HL-60/S4 (cell line): Measurements from ENCODE around the gene WASHC4.

Source experiments
- in situ Hi-C: fragments of 300-500 bp; cut with MboI; formaldehyde crosslinking; loops from 2 replicates; pipeline ENCODE4 v1.14.3; 2022; ENCODE audit warnings: low sequenced_read_pairs

WASHC4 gene, protein sequence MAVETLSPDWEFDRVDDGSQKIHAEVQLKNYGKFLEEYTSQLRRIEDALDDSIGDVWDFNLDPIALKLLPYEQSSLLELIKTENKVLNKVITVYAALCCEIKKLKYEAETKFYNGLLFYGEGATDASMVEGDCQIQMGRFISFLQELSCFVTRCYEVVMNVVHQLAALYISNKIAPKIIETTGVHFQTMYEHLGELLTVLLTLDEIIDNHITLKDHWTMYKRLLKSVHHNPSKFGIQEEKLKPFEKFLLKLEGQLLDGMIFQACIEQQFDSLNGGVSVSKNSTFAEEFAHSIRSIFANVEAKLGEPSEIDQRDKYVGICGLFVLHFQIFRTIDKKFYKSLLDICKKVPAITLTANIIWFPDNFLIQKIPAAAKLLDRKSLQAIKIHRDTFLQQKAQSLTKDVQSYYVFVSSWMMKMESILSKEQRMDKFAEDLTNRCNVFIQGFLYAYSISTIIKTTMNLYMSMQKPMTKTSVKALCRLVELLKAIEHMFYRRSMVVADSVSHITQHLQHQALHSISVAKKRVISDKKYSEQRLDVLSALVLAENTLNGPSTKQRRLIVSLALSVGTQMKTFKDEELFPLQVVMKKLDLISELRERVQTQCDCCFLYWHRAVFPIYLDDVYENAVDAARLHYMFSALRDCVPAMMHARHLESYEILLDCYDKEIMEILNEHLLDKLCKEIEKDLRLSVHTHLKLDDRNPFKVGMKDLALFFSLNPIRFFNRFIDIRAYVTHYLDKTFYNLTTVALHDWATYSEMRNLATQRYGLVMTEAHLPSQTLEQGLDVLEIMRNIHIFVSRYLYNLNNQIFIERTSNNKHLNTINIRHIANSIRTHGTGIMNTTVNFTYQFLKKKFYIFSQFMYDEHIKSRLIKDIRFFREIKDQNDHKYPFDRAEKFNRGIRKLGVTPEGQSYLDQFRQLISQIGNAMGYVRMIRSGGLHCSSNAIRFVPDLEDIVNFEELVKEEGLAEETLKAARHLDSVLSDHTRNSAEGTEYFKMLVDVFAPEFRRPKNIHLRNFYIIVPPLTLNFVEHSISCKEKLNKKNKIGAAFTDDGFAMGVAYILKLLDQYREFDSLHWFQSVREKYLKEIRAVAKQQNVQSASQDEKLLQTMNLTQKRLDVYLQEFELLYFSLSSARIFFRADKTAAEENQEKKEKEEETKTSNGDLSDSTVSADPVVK

DNA sequence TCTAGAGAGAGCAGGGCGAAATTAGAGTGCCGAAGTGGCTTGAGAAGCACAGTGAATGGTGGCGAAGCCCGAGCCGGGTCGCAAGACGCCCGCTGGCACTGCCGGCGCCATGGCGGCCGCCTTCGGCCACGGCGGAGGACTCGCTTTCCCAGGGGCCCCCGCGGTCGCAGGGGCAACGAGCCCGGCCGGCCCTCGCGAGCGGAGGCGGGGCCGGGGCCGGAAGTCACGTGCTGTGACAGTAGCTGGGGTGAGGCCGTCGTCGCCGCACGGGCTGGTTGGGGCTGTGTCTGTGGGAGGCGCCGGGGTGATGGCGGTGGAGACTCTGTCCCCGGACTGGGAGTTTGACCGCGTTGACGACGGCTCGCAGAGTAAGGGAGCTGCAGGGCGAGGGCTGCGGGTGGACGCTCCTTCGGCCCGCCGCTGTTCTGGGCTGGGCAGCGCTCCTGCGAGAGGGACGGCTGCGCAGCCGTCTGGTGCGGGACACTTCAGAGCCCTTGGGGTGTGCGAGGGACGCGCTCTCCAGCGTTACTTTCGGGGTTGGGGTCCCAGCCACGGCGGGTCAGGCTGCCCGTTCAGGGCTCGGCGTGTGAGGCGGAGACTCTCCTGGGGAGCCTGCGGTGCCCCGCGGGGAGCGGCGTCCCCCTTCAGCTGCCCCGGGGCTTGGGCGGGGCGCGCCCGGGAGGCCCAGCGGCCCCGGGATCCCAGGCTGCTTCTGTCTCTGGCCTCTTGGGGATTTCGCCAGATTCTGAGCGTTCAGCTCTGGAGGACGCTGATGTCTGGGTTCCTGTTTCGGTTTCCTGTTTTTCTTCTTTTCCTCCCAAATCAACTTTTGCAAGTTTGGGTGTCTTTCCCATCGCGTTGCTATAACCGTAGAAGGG lies at the start of gene WASHC4:
WASHC4 (plus strand) TSS at position 238 of the 878 bp plus-strand sequence; CDS start at position 308, 70 bp downstream.
- in situ Hi-C loops: no loop called here

DNA sequence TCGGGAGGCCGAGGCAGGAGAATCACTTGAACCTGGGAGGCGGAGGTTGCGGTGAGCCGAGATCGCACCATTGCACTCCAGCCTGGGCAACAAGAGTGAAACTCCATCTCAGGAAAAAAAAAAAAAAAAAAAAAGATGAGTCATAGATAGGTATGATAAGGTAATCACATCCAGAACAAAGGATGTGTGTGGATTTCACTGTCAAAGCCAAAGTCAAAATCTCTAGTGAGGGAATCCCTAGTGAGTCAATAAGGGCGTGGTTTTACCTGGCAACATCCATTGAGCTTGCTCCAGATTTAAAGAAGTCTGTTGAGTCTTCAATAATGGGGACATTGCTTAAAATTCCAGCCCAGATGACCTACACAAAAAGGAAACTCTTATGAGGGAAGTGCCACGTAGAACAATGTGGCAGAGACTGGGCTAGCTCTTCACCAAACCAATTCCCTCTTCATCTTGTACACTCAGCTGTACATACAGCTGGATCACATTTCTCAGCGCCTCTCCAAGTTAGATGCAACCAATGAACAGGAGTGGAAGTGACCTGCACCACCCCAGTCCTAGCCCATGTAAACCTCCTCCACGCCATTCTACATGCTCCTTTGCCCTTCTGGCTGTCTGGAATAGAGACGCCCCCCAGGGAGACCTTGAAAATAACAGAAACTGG lies 46.7 kb upstream of the WASHC4 start:
- in situ Hi-C loops: loop anchor here (25.0 kb wide), 1 partner anchor 874 kb away; no protein-coding TSS in a partner anchor

DNA sequence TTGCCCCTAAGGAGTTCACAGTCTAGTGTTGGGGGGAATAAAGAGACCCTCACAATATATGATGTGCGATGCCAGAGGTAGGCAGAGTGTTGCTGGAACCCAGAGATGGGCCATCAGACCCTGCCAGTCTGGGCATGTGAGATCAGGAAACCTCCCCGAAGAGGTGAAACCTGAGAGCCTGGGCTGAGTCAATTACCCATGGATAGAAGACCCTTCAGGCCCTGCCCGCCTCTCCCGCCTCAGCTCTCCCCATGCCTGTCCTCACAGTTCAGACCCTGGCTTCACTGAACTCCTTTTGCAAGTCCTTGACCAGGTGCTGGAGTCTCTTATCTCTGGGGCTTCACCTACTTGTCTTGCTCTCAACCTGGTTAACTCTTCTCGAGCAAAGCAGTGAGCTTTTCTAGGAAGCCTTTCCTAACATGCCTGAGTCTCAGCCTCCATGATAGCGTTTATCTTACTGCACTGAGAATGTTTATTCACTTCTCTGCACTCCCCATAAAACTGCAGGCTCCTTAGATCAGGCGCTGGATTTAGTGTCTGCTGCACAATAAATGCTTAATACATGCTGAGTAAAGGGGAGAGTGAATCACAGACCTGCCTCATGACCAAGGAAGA lies 42.9 kb upstream of the WASHC4 start:
- in situ Hi-C loops: loop anchor here (25.0 kb wide), 1 partner anchor 877 kb away; no protein-coding TSS in a partner anchor

DNA sequence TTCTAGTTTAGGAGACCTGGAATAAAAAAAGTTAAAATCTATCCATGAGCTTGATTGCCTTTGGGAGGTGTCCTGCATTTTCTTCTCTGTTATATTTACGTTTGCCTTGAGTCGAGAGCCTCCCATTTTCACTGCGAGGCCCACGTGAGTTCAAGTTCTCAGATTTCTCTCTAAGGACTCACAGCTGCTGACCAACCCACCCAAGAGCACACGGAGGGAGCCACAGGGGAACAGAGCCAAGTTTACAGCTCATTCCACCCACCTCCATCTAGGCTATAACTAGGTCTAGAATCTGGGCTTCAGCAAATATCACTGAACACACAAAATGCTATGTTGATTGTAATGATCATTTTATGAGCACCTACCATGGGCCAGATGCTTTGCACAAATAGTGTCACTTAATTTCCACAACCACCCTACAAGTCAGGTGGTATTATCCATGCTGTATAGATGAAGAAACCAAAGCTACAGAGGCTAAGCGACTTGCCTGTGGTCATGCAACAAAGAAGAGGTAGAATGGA lies 40.0 kb upstream of the WASHC4 start:
- in situ Hi-C loops: loop anchor here (25.0 kb wide), 1 partner anchor 880 kb away; no protein-coding TSS in a partner anchor

DNA sequence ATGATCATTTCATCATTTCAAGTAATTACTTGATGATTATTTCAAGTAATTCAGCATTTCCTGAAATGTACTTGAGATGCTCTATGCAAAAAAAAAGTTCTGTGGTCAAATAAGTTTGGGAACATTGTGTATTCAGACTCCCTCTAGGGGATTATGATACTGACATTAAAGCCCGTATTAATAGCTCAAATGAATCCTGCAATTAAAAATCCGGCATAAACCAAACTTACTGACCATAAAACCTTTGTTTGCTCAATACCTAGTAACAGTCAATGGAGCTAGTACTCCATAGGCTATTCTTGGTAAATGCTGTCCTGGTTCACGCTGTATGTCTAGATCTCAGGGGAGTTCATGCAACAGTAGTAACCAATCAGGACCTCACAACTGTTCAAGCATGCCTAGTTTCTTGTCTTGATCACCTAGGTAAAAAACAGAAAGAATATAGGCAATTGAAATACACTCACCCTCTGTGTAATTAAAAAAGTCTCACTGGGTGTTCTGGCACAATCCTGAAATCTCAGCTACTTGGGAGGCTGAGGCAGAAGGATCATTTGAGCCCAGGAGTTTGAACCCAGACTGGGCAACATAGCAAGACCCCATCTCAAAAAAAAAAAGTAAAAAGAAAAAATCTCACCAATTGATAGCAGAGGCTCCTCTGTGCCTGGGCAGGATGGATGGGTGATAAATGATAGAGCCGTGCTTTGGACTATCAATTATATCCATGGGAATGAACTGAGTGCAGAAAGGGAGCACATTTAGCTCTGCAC lies 37.4 kb upstream of the WASHC4 start:
- in situ Hi-C loops: loop anchor here (25.0 kb wide), 1 partner anchor 883 kb away; no protein-coding TSS in a partner anchor

DNA sequence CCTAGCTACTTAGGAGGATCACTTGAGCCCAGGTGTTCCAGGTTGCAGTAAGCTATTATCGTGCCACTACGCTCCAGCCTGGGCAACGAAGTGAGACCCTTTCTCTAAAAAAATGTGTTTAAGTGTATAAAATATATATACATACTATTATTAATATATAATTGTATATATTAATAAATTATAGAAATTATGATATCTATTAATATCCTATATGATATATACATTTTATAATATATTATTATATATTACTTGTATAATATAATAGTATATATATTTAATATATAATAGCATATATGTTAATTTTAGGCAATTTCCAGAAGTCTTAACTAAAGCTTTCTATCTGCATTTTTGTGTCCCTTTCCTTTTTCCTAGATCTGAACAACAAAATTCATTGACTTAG lies 35.5 kb upstream of the WASHC4 start:
- in situ Hi-C loops: loop anchor here (25.0 kb wide), 1 partner anchor 885 kb away; no protein-coding TSS in a partner anchor

DNA sequence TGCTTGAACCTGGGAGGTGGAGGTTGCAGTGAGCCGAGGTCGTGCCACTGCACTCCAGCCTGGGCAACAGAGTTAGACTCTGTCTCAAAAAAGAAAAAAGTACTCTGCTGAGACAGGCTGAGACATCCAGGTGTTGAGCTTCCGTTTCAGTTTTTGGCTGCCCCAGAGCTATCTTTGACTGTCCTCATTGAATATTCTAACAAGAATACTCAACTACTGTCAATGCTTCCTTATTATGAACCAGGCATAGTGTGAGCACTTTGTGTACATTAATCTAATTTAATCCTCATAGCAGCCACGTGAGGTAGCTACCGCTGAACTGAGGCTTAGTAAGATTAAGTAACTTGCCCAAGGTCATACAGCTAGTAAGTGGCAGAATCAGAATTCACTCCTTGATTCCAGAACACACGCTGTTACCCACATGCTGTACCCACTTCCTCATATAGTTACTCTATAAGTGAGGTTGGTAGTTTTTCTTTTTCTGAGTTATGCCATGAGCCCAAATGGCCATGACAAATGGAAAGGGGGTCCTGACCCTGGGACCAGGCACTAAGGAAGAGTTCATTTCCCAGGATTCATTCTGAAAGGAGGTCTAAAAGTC lies 34.5 kb upstream of the WASHC4 start:
- in situ Hi-C loops: loop anchor here (25.0 kb wide), 1 partner anchor 886 kb away; no protein-coding TSS in a partner anchor

DNA sequence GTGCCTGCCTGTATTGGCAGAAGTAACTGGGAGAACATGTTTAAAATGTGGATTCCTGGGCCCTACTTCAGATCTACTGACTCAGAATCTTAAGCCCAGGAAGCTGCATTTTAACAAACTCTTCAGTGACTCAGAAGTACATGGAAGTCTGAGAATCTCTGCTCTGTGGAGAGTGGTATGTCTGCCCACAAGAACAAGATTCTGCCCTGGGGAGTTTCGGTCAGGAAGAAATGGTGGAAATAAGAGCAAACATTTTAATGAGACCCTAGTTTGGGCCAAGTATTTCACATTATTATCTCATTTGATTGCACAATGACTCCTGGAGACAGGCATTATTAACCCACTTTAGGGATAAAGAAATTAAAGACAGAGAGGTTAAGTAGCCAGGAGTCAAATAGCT lies 31.4 kb upstream of the WASHC4 start:
- in situ Hi-C loops: no loop called here

DNA sequence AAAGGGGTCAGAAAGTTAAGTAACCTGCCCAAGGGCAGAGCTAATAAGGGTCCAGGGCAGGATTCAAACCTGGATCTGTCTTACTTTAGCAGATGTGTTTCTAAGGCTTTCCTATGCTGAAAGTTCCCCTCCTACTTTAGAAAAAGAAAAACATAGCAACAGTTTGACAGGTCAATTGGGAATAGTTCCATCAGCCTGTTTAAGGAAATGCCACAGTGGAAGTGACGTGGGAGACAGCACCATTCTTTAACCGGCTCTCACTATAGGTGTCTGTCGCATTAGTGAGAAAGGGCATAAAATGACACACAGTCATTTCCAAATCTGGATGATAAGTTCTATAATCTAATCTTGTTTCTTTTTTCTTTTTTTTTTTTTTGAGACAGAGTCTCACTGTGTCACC lies 30.6 kb upstream of the WASHC4 start:
- in situ Hi-C loops: no loop called here

DNA sequence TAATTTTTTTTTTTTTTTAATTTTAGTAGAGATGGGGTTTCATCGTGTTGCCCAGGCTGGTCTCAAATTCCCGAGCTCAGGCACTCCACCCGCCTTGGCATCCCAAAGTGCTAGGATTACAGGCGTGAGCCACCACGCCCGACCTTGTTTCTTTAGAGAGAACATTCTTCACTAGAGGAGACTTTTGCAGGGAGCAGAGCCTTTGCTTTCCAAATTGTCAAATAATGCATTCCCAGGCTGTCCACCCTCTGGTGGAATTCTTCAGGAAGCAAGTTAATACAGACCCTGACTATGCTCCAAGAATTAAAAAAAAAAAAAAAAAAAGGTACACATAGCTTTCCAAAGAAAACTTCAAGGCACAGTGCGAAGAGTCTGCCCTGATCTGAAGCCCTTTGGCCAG lies 30.1 kb upstream of the WASHC4 start:
- in situ Hi-C loops: no loop called here

DNA sequence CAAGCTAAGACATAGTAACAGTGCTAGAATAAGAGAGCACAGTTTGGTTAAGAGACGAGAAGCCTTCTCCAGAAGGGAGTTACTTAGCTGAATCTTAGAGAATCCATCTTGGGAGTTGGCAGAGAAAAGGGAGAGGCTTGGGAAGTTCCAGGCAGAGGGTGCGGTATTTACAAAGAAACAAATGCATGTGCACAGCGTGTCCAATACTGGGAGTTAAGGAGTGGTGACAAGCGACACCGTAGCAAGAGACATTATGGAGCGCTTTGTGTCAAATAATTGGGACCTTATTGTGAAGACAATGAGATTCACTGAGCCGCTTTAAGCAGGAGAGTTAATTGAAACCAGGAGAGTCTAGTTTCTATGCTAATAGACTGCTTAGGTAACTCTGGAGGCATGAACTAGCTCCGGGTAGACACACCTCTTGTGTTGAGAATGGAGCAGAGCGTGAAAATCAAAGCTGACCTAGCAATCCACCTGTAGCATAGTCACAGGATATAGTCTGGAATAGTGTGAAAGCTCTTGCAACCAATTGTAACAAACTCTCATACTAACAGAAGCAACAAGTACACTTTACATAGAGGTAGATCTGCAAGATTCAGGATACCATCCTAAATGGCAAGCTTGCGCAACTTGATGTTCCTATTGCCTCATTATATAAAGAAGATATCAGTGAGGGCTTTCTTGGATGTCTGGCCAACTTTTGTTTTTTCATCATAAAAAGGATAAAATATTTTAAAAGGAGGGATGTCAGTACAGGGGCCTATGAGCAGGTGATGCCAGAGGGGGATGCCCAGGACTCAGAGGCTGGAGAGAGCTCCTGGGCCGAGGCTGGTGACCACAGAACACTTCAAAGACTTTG lies 28.6 kb upstream of the WASHC4 start:
- in situ Hi-C loops: no loop called here

DNA sequence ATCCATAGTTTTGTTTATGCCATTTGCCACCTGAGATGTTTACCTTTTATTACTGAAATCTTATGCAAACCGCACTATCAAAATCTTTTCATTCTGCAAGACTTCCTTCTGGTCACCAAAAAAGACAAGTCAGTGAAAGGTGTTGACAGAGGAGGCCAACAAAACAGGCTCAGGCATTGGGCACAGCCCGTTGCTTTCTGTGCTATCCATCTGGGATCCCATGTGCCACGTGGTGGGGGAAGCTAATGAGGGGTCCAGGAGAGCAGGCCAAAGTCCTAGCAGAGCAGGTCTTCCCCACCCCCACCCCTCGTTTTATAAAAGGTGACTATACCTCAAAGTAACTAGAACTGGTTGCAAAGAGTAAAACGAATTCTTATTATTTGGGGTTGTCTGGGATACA lies 24.5 kb upstream of the WASHC4 start:
- in situ Hi-C loops: no loop called here

DNA sequence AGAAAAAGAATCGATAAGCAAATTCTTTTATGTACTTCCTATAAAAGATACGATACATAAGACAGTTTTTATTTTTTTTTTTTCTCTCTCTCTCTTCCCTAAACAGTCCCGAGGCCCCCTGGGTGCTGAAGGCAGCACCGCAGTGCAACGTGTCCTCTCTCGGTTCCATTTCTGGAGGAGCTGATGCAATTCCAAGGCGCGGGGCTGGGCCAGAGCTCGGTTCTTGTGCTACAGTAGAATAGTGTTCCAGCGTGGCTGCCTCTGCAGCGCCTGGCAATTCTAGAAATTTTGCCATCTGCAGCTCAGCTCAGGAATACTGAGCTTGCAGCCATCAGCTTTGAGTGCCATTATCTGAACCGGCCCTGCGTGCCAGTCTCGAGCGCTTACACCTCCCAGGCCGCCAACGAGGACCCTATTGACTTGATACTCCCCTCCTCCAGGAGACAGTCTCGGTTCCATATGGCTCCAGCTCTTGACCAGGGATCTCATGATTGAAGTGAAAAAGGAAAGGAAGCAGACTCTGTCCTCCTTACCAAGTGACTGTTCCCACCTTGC lies 23.9 kb upstream of the WASHC4 start:
- in situ Hi-C loops: no loop called here

DNA sequence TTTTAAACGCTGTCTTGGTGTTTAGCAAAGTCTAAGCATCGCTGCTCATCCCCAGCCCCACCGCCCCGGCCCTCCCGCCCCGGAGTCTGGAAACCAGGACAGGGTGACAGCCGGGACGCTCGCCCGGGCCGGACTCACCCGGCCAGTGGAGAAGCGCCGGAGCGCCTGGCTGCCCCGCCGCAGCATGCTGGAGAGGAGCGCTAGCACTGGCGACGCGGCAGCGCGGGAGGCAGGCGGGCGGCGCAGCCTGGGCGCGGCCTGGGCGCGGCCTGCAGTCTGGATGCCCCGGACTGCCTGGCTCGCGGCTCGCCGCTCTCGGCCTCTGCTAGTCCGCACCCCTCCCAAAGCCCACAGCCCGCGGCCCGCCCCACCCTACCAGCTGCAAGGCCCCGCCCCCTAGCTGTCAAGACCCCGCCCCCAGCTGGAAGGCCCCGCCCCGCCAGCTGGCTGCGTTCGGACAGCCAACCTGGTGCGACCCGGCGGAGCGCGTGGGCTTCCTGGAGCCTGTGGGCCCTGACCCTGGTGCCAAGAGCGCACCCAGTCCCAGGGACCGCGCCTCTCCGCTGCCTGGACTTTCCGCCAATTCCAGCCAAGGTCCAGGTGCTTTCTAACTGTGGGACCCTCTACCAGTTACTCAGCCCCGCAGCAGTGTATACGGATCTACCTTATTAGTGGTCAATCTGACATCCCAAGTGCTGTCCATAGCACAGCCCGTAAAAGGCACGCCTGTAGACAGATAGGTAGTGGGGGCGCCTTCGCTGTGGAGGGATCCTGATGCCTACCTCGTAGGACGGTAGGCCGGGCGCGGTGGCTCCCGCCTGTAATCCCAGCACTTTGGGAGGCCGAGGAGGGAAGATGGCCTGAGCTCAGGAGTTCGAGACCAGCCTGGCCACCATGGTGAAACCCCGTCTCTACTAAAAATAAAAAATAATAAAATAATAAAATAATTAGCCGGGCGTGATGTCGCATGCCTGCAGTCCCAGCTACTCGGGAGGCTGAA lies 23.0 kb upstream of the WASHC4 start, which contains the start of gene ALDH1L2:
ALDH1L2 (minus strand) TSS at position 208 of the 1,000 bp plus-strand sequence; CDS start at position 186, 22 bp downstream.
- in situ Hi-C loops: no loop called here

DNA sequence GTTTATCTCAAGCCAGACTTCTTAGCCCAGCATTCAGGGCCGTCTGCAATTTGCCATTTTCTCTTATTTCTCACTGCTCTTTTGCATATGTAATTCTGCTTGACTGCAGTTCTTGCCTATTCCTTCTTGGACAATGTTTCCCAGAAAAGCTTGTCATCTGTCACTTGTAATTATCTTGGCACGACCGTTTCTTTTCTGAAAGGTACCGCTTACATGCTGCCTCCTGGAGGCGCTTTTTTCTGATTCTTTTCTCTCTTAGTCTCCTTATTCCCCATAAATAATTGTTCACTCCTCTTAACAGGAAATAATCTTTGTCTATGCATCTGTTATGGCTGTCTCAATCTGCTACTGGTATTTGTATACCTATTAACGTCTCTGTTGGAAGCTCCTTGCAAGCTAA lies 22.0 kb upstream of the WASHC4 start:
- in situ Hi-C loops: no loop called here
